Measurements from ENCODE around the gene ZNF185.
"Not testable (repeated sequence)": the region's sequence is repeated elsewhere in the genome, so short reads cannot be mapped to it uniquely, and the experiment has no call there.

Gene ZNF185

GRCh38 chrX:152895724-152896420 lies 2.0 kb upstream of the ZNF185 start:
- no peak for DNase-seq (ENCODE audit: low read depth)

GRCh38 chrX:152896450-152896849 lies 1.4 kb upstream of the ZNF185 start:
- no peak for DNase-seq (ENCODE audit: low read depth)

- no peak for DNase-seq (ENCODE audit: low read depth)
Observed at GRCh38 chrX:152898442-152898841, 575 bp downstream of the ZNF185 start.

- no peak for DNase-seq (ENCODE audit: low read depth)
Observed at GRCh38 chrX:152899111-152899873, 1.4 kb downstream of the ZNF185 start.

GRCh38 chrX:152899874-152900719 lies 2.2 kb downstream of the ZNF185 start:
- no peak for DNase-seq (ENCODE audit: low read depth)

GRCh38 chrX:152900937-152901445 lies 3.1 kb downstream of the ZNF185 start:
- DNase-seq (ENCODE audit: low read depth): no peak

- no peak for DNase-seq (ENCODE audit: low read depth)
Observed at GRCh38 chrX:152901816-152902501, 4.1 kb downstream of the ZNF185 start.

GRCh38 chrX:152902502-152902820 lies 4.6 kb downstream of the ZNF185 start:
- DNase-seq (ENCODE audit: low read depth): no peak

GRCh38 chrX:152903589-152903988 lies 5.7 kb downstream of the ZNF185 start:
- no peak for DNase-seq (ENCODE audit: low read depth)

GRCh38 chrX:152904151-152905080 lies 6.5 kb downstream of the ZNF185 start:
- peak; percentile 5 for DNase-seq (ENCODE audit: low read depth)

- DNase-seq (ENCODE audit: low read depth): no peak
Observed at GRCh38 chrX:152905081-152905420, 7.2 kb downstream of the ZNF185 start.

- DNase-seq (ENCODE audit: low read depth): no peak
Observed at GRCh38 chrX:152907084-152907651, 9.3 kb downstream of the ZNF185 start.

- DNase-seq (ENCODE audit: low read depth): no peak
Observed at GRCh38 chrX:152908486-152908885, 10.6 kb downstream of the ZNF185 start.

GRCh38 chrX:152910018-152910417 lies 12.2 kb downstream of the ZNF185 start:
- DNase-seq (ENCODE audit: low read depth): not testable (repeated sequence)

GRCh38 chrX:152912106-152912505 lies 14.2 kb downstream of the ZNF185 start:
- no peak for DNase-seq (ENCODE audit: low read depth)

GRCh38 chrX:152912641-152913040 lies 14.8 kb downstream of the ZNF185 start:
- DNase-seq (ENCODE audit: low read depth): no peak

- no peak for DNase-seq (ENCODE audit: low read depth)
Observed at GRCh38 chrX:152913346-152913745, 15.5 kb downstream of the ZNF185 start.

- no peak for DNase-seq (ENCODE audit: low read depth)
Observed at GRCh38 chrX:152913910-152914309, 16.0 kb downstream of the ZNF185 start.

GRCh38 chrX:152915541-152916241 lies 17.8 kb downstream of the ZNF185 start:
- no peak for DNase-seq (ENCODE audit: low read depth)

Data from stimulated activated CD8-positive, alpha-beta memory T cell treated with anti-CD3 and anti-CD28 coated beads, Interleukin-15, amount 100 ng/mL, for 24 hours (primary cell).